SK-N-SH treated with all-trans-retinoic acid at 6 μM for 48 hours (cell line): ENCODE measurements around the gene KIAA1217.

Source experiments
- ATAC-seq: fragments of 200-7000 bp; cut with Tn5 transposase; 3 replicates; pipeline ENCODE4 v1.9.1; 2020; ENCODE audit warnings: mild to moderate bottlenecking, moderate library complexity
- ARNTL ChIP-seq: fragments of 450-650 bp; formaldehyde crosslinking; IDR thresholded peaks from 2 replicates; pipeline ENCODE4 v1.5.0; 2020; ENCODE audit warnings: low read depth, mild to moderate bottlenecking, moderate library complexity, borderline replicate concordance
- ESRRG ChIP-seq: fragments of 250-450 bp; sonication (Bioruptor Pico); IDR thresholded peaks from 2 replicates; pipeline ENCODE4 v1.6.1; 2021; ENCODE audit warnings: mild to moderate bottlenecking
- GLIS3 ChIP-seq: fragments of 250-450 bp; sonication (Bioruptor Pico); IDR thresholded peaks from 2 replicates; pipeline ENCODE4 v1.5.0; 2020; ENCODE audit warnings: mild to moderate bottlenecking, moderate library complexity
- ISL1 ChIP-seq: fragments of 250-450 bp; sonication (Bioruptor Pico); IDR thresholded peaks from 2 replicates; pipeline ENCODE4 v2.1.2; 2022; ENCODE audit warnings: mild to moderate bottlenecking, moderate library complexity
- OSR1 ChIP-seq: fragments of 250-450 bp; sonication (Bioruptor Pico); IDR thresholded peaks from 2 replicates; pipeline ENCODE4 v1.8.0; 2022; ENCODE audit warnings: moderate library complexity, mild to moderate bottlenecking, inconsistent platforms
- POU6F1 ChIP-seq: fragments of 250-450 bp; sonication (Bioruptor Pico); IDR thresholded peaks from 2 replicates; pipeline ENCODE4 v1.8.0; 2021; ENCODE audit warnings: low read depth, mild to moderate bottlenecking, moderate library complexity, borderline replicate concordance
- PPARA ChIP-seq: fragments of 250-450 bp; sonication (Bioruptor Pico); IDR thresholded peaks from 2 replicates; pipeline ENCODE4 v1.5.0; 2020; ENCODE audit warnings: mild to moderate bottlenecking, borderline replicate concordance
- SNAI2 ChIP-seq: fragments of 250-450 bp; sonication (Bioruptor Pico); IDR thresholded peaks from 2 replicates; pipeline ENCODE4 v1.5.0; 2020; ENCODE audit warnings: mild to moderate bottlenecking, moderate library complexity
- TCF4 ChIP-seq: fragments of 250-450 bp; sonication (Bioruptor Pico); IDR thresholded peaks from 2 replicates; pipeline ENCODE4 v1.8.0; 2021; ENCODE audit warnings: mild to moderate bottlenecking, moderate library complexity, borderline replicate concordance
- TOX ChIP-seq: fragments of 250-450 bp; sonication (Bioruptor Pico); IDR thresholded peaks from 2 replicates; pipeline ENCODE4 v1.8.0; 2021; ENCODE audit warnings: mild to moderate bottlenecking, moderate library complexity, borderline replicate concordance
- TSHZ2 ChIP-seq: fragments of 250-450 bp; sonication (Bioruptor Pico); IDR thresholded peaks from 2 replicates; pipeline ENCODE4 v1.5.0; 2020; ENCODE audit warnings: mild to moderate bottlenecking, moderate library complexity
- ZC3H10 ChIP-seq: fragments of 250-450 bp; sonication (Bioruptor Pico); IDR thresholded peaks from 2 replicates; pipeline ENCODE4 v1.5.1; 2021; ENCODE audit warnings: mild to moderate bottlenecking, moderate library complexity
- ZFP3 ChIP-seq: fragments of 250-450 bp; sonication (Bioruptor Pico); IDR thresholded peaks from 2 replicates; pipeline ENCODE4 v1.5.0; 2020; ENCODE audit warnings: mild to moderate bottlenecking, moderate library complexity
- ZFP30 ChIP-seq: fragments of 450-650 bp; formaldehyde crosslinking; IDR thresholded peaks from 2 replicates; pipeline ENCODE4 v1.5.0; 2022; ENCODE audit warnings: mild to moderate bottlenecking, moderate library complexity
- ZNF565 ChIP-seq: fragments of 450-650 bp; formaldehyde crosslinking; conservative IDR thresholded peaks from 2 replicates; pipeline ENCODE4 v1.5.0; 2020; ENCODE audit warnings: low read depth, mild to moderate bottlenecking, moderate library complexity
- ZNF8 ChIP-seq: fragments of 450-650 bp; formaldehyde crosslinking; IDR thresholded peaks from 2 replicates; pipeline ENCODE4 v1.5.0; 2020; ENCODE audit warnings: mild to moderate bottlenecking, moderate library complexity
- TF ChIP-seq, protein P1 (sequence below): fragments of 250-450 bp; sonication (Bioruptor Pico); IDR thresholded peaks from 2 replicates; pipeline ENCODE4 v1.5.1; 2020; ENCODE audit warnings: low read depth, mild to moderate bottlenecking, moderate library complexity
- TF ChIP-seq, protein P2 (sequence below): fragments of 250-450 bp; sonication (Bioruptor Pico); IDR thresholded peaks from 2 replicates; pipeline ENCODE4 v1.5.1; 2021; ENCODE audit warnings: mild to moderate bottlenecking, moderate library complexity

Gene KIAA1217

GRCh38 chr10:24256619-24257107 is 47.7 kb downstream of the KIAA1217 start:
- no peak; the same call in 2 of the 3 replicates for ATAC-seq
- TF ChIP-seq ISL1 (CRISPR knock-in tag) = no peak
- no peak for TF ChIP-seq ARNTL
- TF ChIP-seq PPARA (CRISPR knock-in tag) = no peak
- no peak for TF ChIP-seq OSR1 (CRISPR knock-in tag)
- TF ChIP-seq ZNF8 (CRISPR knock-in tag) = no peak
- TF ChIP-seq, all 23 proteins: peak for 0

DNA sequence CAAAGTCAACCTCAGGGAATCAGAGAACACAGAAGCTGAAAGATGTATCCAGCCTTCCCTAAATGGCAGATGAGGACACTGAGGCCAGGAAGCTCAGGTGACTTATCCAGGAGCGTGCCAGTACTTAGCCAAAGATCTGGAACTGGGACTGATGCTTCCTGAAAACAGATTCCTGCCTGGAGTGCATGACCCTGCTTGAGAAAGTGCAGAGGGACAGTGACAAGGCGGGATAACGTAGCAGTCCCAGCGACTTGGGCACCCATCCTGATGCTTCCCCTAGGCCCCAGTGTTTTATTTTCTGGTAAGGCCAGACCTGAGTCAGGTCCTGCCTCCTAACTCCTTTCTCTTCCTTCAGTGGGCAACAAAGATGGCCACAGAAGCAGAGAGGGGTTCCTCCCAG is 48.6 kb downstream of the KIAA1217 start:
- TF ChIP-seq PPARA (CRISPR knock-in tag) (no peak), ISL1 (CRISPR knock-in tag) (no peak), ZFP3 (no peak), ZNF565 (CRISPR knock-in tag) (no peak), OSR1 (CRISPR knock-in tag) (no peak), TCF4 (CRISPR knock-in tag) (no peak), ZFP30 (CRISPR knock-in tag) (no peak), ARNTL (no peak), TSHZ2 (CRISPR knock-in tag) (no peak)
- TF ChIP-seq, protein P1, sequence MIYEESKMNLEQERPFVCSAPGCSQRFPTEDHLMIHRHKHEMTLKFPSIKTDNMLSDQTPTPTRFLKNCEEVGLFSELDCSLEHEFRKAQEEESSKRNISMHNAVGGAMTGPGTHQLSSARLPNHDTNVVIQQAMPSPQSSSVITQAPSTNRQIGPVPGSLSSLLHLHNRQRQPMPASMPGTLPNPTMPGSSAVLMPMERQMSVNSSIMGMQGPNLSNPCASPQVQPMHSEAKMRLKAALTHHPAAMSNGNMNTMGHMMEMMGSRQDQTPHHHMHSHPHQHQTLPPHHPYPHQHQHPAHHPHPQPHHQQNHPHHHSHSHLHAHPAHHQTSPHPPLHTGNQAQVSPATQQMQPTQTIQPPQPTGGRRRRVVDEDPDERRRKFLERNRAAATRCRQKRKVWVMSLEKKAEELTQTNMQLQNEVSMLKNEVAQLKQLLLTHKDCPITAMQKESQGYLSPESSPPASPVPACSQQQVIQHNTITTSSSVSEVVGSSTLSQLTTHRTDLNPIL (CRISPR knock-in tag) = no peak
- TF ChIP-seq, all 23 proteins: peak for 0
- no peak for ATAC-seq

GRCh38 chr10:24259365-24260130 is 50.6 kb downstream of the KIAA1217 start:
- TF ChIP-seq OSR1 (CRISPR knock-in tag) = no peak
- no peak for TF ChIP-seq ZC3H10 (CRISPR knock-in tag)
- TF ChIP-seq POU6F1 (CRISPR knock-in tag) = no peak
- no peak for TF ChIP-seq TCF4 (CRISPR knock-in tag)
- TF ChIP-seq GLIS3 (CRISPR knock-in tag) = no peak
- TF ChIP-seq, protein P2, sequence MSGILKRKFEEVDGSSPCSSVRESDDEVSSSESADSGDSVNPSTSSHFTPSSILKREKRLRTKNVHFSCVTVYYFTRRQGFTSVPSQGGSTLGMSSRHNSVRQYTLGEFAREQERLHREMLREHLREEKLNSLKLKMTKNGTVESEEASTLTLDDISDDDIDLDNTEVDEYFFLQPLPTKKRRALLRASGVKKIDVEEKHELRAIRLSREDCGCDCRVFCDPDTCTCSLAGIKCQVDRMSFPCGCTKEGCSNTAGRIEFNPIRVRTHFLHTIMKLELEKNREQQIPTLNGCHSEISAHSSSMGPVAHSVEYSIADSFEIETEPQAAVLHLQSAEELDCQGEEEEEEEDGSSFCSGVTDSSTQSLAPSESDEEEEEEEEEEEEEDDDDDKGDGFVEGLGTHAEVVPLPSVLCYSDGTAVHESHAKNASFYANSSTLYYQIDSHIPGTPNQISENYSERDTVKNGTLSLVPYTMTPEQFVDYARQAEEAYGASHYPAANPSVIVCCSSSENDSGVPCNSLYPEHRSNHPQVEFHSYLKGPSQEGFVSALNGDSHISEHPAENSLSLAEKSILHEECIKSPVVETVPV (CRISPR knock-in tag) = no peak
- TF ChIP-seq, all 23 proteins: peak for 0
- no peak for ATAC-seq

DNA sequence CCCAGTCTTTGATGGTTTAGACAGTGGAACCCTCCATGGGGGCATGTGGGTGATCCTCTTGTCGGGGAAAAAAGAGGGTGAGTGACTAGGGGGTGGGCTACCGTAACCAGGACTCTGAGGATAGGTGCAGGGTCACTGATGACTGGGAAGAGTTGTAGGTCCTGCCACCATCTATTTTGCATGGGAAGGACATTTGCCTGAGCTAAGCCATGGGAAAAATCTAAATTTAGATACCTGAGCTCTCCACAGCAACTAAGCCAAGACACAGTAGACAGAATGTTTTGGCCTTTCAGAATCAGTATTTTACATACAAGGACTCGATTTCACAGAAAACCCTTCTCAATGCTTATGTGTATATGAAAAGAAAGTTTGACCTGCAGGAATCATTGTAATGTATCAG is 52.7 kb downstream of the KIAA1217 start:
- no peak for TF ChIP-seq TCF4 (CRISPR knock-in tag)
- TF ChIP-seq SNAI2 (CRISPR knock-in tag) = no peak
- TF ChIP-seq ZNF565 (CRISPR knock-in tag) = no peak
- no peak for TF ChIP-seq ZNF8 (CRISPR knock-in tag)
- TF ChIP-seq ESRRG (CRISPR knock-in tag) = no peak
- no peak for TF ChIP-seq TSHZ2 (CRISPR knock-in tag)
- TF ChIP-seq, protein P1 (CRISPR knock-in tag) = no peak
- no peak for TF ChIP-seq ISL1 (CRISPR knock-in tag)
- no peak for TF ChIP-seq ZFP3
- TF ChIP-seq OSR1 (CRISPR knock-in tag) = no peak
- no peak for TF ChIP-seq TOX
- TF ChIP-seq ZFP30 (CRISPR knock-in tag) = no peak
- no peak for ATAC-seq
